Nephron progenitor cell (in vitro differentiated cells): ENCODE measurements around the gene STARD10.
A peak's percentile ranks its signal among the peaks of the same experiment; 100 is the strongest.

Experiments used
- DNase-seq: peaks from one replicate; pipeline ENCODE4 v3.0.0; 2021
- H3K27ac Mint-ChIP-seq: 2 replicates; pipeline ENCODE4 v1.8.0; 2021; ENCODE audit warnings: mild to moderate bottlenecking, moderate library complexity, mixed read lengths
- H3K27me3 Mint-ChIP-seq: 2 replicates; pipeline ENCODE4 v1.8.0; 2021; ENCODE audit warnings: mild to moderate bottlenecking, low read depth, mixed read lengths; ENCODE audit not compliant: poor library complexity
- H3K36me3 Mint-ChIP-seq: 2 replicates; pipeline ENCODE4 v1.8.0; 2021; ENCODE audit warnings: low read depth, mixed read lengths
- H3K4me1 Mint-ChIP-seq: 2 replicates; pipeline ENCODE4 v1.8.0; 2021; ENCODE audit warnings: mixed read lengths
- H3K4me3 Mint-ChIP-seq: 2 replicates; pipeline ENCODE4 v1.8.0; 2021; ENCODE audit warnings: mild to moderate bottlenecking, moderate library complexity, mixed read lengths
- H3K9me3 Mint-ChIP-seq: 2 replicates; pipeline ENCODE4 v1.8.0; 2021; ENCODE audit warnings: mild to moderate bottlenecking, moderate library complexity, mixed read lengths
- TF ChIP-seq, protein P1 (sequence below): fragments of 200-600 bp; sonication (generic); IDR thresholded peaks from 2 replicates; pipeline ENCODE4 v1.5.0; 2021; ENCODE audit warnings: antibody characterized with exemption

The STARD10 gene

DNA sequence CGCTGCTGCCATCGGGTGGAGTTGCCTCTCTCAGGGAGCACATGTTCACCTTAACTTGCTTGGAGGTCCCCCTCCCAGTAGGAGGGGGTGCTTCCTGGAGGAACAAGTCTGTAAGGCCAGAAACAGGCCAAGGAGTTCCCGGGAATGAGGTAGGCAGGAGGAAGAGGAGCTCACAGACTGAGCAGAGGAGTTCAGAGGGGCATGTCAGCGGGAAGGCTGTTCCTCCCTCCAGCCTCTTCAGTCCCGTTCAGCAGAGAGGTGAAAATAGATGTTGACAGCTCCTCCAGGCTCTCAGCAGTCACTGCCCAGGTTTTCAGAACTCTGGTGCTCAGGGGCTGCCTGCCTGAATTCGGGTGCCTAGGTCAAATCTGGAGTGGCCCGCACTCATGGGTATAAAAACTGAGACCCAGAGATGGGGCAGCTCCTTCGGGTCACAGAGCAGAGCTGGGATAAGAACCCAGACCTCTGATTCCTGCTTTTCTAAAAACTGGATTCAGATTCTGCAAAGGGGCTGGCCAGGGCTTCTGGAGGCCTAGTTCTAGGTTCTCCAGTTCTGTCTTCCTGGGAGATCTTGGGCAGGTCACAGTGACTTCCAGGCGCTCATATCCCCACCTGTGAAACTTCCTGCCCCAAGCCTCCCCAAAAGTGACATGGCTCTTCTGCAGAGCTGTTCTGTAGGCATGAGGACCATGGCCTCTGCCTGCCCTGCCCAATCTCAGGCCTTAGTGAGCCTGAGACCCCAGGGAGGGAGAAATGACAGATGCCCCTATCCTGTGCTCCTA, 38.6 kb upstream of the STARD10 start:
- H3K4me1 Mint-ChIP-seq: peaks cover 39% of the 10 kb centered on the region
- H3K9me3 Mint-ChIP-seq: no peaks in the 10 kb centered on the region
- TF ChIP-seq, protein P1, sequence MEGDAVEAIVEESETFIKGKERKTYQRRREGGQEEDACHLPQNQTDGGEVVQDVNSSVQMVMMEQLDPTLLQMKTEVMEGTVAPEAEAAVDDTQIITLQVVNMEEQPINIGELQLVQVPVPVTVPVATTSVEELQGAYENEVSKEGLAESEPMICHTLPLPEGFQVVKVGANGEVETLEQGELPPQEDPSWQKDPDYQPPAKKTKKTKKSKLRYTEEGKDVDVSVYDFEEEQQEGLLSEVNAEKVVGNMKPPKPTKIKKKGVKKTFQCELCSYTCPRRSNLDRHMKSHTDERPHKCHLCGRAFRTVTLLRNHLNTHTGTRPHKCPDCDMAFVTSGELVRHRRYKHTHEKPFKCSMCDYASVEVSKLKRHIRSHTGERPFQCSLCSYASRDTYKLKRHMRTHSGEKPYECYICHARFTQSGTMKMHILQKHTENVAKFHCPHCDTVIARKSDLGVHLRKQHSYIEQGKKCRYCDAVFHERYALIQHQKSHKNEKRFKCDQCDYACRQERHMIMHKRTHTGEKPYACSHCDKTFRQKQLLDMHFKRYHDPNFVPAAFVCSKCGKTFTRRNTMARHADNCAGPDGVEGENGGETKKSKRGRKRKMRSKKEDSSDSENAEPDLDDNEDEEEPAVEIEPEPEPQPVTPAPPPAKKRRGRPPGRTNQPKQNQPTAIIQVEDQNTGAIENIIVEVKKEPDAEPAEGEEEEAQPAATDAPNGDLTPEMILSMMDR: no peak
- no peak for DNase-seq
- peaks cover 7% of the 10 kb centered on the region for H3K36me3 Mint-ChIP-seq
- peak overlapping the region; percentile 49 for H3K27ac Mint-ChIP-seq
- no peaks in the 10 kb centered on the region for H3K27me3 Mint-ChIP-seq
- no peak overlapping the region for H3K4me3 Mint-ChIP-seq

DNA sequence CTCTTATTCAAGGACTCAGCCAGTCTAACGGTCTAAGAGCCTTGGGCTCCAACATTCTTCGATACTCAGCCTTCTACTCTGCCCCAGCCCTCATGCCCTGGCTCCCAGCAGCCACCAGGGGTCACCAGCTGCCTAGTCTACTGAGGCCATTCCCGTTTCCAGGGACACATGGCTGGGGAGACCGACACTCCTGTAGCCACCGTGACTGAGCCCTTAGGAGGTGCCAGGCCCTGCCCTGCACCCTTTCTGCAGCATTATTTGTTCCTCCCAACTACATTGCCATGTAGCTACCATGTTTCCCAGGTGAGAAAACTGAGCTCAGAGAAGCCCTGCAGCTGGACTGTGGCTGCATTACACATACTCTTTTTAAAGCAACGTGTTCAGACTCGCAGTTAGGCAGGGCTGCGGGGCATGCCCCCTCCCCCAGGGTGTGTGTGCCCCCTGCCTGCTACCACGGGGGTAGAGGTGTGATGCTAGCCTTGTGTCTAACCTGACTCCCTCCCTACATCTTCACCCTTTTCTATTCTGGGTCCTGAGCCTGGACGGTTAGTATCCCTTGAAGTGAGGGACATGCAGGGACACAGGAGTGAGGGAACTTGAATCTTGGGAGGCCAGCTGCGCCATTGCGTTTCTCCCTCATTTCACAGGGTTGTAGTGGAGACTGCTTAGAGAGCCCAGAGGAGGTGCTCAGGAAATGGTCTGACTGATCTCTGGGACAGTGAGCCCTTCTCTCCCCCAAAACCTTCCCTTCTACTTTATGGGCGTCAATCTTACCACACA, 37.9 kb upstream of the STARD10 start:
- H3K27ac Mint-ChIP-seq: peak overlapping the region; percentile 89
- H3K4me1 Mint-ChIP-seq: peaks cover 39% of the 10 kb centered on the region
- peaks cover 7% of the 10 kb centered on the region for H3K36me3 Mint-ChIP-seq
- no peaks in the 10 kb centered on the region for H3K27me3 Mint-ChIP-seq
- TF ChIP-seq, protein P1: peak; percentile 91
- peak; percentile 85 for DNase-seq
- H3K9me3 Mint-ChIP-seq: no peaks in the 10 kb centered on the region
- no peak overlapping the region for H3K4me3 Mint-ChIP-seq

DNA sequence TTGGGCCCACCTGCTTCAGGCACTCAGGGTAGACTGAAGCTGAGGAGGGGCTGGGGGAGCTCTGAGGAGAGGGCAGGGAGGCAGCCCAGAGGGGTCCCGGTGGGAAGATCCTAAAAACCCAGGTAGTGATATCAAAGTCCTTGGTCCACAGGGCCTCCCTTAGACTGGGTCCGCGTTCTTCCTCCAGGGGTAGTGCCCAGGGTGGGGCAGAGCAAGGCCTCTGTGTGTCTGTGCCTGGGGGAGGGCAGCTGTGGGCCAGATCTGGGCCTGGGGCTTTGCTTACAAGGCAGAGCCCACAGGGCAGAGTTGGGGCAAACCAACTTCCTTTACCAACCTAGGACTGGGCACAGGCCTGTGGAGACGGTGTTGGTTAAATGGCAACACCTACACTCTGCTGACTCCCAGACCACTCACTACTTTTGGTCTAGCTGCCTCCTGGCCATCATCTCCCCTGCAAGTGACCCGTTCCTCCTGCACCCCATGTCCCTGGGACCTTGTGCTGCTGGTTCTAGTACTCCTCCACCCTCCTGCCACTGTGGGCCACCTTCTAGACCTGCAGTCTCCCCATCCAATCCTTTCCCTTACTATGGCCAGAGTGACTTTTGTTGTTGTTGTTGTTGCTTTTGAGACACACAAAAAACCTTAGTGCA, 36.2 kb upstream of the STARD10 start:
- no peak for DNase-seq
- no peaks in the 10 kb centered on the region for H3K9me3 Mint-ChIP-seq
- no peak overlapping the region for H3K27ac Mint-ChIP-seq
- TF ChIP-seq, protein P1: no peak
- no peak overlapping the region for H3K4me3 Mint-ChIP-seq
- H3K27me3 Mint-ChIP-seq: no peaks in the 10 kb centered on the region
- H3K36me3 Mint-ChIP-seq: peaks cover 4% of the 10 kb centered on the region
- H3K4me1 Mint-ChIP-seq: peaks cover 31% of the 10 kb centered on the region

DNA sequence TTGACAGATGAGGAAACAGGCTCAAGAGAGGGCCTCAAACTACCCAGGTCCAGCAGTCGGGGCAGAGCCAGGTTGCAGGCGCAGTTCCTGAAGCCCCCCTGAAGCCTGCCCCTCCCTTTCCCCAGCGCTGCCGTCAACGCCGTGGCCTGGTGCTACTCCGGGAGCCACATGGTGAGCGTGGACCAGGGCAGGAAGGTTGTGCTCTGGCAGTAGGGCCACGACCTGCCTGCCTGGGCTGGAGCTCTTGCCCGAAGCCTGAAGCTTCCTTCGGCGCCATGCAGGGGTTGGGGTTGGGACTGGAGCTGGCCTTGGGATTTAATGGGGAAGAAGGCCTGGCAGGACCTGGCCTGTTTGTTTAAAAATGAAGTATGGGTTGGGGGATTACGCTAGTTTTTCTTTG, 35.3 kb upstream of the STARD10 start:
- TF ChIP-seq, protein P1: no peak
- peak overlapping the region; percentile 36 for H3K27ac Mint-ChIP-seq
- H3K4me3 Mint-ChIP-seq: no peak overlapping the region

DNA sequence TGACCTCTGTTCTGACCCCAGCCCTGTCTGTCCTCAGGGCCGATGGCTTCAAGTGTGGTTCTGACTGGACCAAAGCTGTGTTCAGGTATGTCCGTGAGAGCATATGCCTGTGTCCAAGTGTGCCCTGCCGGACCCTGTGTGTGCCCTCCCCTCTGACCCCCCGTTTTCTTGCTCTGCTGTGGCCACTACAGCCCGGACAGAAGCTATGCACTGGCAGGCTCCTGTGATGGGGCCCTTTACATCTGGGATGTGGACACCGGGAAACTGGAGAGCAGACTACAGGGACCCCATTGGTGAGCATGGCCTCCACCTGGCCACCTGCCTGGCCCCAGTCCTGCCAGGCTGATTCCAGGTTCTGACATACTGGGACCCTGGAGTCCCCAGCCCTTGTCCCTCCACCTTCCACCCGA, 34.9 kb upstream of the STARD10 start:
- H3K9me3 Mint-ChIP-seq: no peaks in the 10 kb centered on the region
- TF ChIP-seq, protein P1: no peak
- H3K27me3 Mint-ChIP-seq: no peaks in the 10 kb centered on the region
- peaks cover 33% of the 10 kb centered on the region for H3K4me1 Mint-ChIP-seq
- no peak overlapping the region for H3K4me3 Mint-ChIP-seq
- no peak for DNase-seq
- no peak overlapping the region for H3K27ac Mint-ChIP-seq
- no peaks in the 10 kb centered on the region for H3K36me3 Mint-ChIP-seq

More for the DNA sequence above, 35.3 kb upstream of the STARD10 start:
- no peaks in the 10 kb centered on the region for H3K27me3 Mint-ChIP-seq
- no peaks in the 10 kb centered on the region for H3K9me3 Mint-ChIP-seq
- no peaks in the 10 kb centered on the region for H3K36me3 Mint-ChIP-seq
- H3K4me1 Mint-ChIP-seq: peaks cover 33% of the 10 kb centered on the region
- no peak for DNase-seq
